ENCODE measurements around the gene PER3. TPM values are rescaled to one million over a fixed set of nuclear protein-coding genes. Genes with fewer than 3 reads are reported as not detected.

Gene PER3
- total RNA-seq, result 8.7 and 9.2 TPM in 2 replicates

DNA sequence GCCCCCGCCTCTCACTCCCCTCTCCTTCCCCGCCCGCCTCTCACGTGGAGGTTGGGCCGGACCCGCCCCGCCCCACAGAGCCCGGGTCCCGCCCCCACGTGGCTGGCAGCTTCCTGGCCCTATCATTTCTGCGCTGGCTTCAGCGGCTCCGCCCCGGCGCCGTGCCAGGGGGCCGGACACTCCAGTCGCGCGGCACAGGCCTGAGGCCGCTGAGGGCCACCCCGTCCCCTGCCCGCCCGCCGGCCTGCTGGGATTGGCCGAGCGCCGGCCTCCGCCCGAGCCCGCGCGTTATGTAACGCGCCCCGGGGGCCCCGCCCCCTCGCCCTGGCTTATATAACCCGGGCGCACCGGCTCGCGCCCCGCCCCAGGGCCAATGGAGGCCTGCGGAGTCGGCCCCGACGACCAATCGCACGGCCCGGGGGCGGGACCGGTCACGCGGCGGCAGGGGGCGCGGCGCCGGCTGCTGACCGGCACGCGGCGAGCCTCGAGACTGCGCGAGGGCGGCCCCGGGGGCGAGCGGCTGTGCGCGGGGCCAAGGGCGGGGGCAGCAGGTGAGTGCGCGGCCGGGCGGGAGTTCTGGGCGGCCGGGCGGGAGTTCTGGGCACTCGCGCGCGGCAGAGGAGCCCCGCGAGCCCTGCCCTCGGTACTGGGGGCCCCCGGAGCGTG lies at the start of gene PER3:
Gene PER3, plus strand, starts transcription at position 466 of the 666 bp plus-strand sequence. CDS start 587 bp downstream, outside the sequence.

DNA sequence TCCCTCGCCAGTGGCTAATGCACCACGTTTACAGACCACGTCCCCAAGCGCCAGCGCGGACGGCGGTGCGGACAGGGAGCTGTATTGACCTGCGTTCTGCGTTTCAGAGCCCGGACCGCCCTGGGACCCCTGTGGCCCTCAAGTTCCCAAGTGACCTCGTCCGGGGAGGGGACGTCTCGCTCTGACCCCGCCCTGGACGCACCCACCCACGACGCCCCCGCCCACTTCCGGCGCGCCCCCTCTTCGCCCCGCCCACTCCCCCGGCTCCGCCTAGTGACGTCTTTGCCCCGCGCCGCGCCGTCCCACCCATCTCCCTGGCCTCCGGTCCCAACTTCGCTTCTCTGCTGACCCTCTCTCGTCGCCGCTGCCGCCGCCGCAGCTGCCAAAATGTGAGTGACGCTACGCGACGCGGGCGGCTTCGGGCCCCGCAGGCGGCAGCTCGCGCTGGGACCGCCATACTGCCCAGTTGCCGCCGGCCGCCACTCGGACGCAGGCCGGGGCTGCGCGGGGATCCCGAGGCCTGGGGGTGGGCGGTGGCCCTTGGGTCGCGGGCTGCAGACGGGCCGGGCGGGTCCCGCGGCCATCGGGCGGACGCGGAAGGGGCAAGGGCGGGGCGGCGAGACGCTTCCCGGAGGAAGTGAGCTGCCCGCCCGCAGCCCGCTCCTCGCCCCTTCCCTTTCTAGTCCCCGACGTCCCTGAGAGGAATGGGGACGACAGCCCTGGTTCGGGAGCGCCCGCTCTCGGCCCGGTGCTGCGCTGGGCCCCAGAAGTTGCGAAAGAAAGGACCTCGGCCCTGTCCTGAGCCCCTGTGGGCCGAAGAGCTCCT lies 12.9 kb upstream of the PER3 start, which contains the start of gene VAMP3:
Gene VAMP3, plus strand, starts transcription at position 300 of the 826 bp plus-strand sequence. Its CDS starts 88 bp downstream, at position 388.

DNA sequence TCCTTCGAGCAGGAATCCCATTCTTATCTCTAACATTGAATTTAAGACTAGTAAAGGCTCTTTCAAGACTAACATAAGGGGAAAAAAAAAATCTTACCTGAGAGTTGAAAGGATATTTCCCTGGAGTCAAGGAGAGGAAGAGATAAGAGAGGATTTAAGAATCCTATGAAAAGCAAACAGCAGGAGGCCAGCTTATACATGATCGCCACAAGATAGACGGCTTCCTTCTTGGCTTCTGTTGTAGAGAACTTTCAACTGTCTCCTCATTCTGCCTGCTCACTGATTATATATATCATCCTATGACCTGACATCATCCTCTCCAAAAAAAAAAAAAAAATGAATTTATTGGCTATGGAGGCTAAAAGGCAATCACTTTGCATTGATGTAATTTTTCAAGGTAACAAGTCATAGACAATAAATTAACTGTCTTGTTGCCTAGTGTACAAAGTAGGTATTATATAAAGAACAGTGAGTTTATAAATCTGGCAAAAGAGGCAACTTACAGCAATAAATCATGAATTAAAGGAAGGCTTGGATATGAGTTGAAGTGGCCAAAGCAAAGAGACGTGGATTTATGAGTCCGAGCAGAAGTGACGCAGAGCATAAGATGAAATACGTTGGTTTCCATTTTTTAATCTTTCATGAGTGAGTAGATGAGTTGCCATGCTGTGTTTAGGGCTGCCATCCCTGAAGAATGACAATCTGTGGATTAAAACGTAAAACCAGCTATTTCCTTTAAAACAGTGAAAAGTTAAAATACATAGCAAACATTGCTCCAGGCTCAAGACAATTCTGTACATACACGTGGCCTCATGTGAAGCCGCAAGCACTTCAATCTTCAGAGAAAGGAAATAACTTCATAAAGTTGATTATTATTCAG lies 69.0 kb downstream of the PER3 start, which contains the start of gene UTS2:
Gene UTS2, minus strand, starts transcription at position 262 of the 880 bp plus-strand sequence. Its CDS starts 62 bp downstream, at position 200.

Other genes with a start within 250 kb of the PER3 start
- 74.5 and 86.2 TPM in 2 replicates for gene VAMP3, start 13.0 kb upstream of the PER3 start, total RNA-seq
- 0.12 TPM in 1 of 2 replicates, not detected in the other for gene UTS2, start 68.8 kb downstream of the PER3 start, total RNA-seq
- gene TNFRSF9, start 156.5 kb downstream of the PER3 start, total RNA-seq, result under 0.01 TPM in 1 of 2 replicates, not detected in the other
- 275 and 334 TPM in 2 replicates for gene PARK7, start 177.4 kb downstream of the PER3 start, total RNA-seq
- 42.6 and 78.2 TPM in 2 replicates for gene ERRFI1, start 242.0 kb downstream of the PER3 start, total RNA-seq